Endothelial cell of umbilical vein (primary cell): ENCODE data around the gene PERCC1.

Experiments
- CTCF ChIP-seq, 2 donors: IDR thresholded peaks; 1 replicate in 1 of 2; 2 replicates in 1 of 2; pipeline ENCODE4 v1.5.1; 2011; ENCODE audit warnings: low read length in 2 of 2, mild to moderate bottlenecking in 2 of 2, moderate library complexity in 2 of 2, control low read depth in 1 of 2, inconsistent platforms in 1 of 2, low read depth in 1 of 2; ENCODE audit not compliant: insufficient read depth in 1 of 2; ENCODE audit errors: extremely low read depth in 1 of 2
- EZH2 ChIP-seq: IDR thresholded peaks from 2 replicates; pipeline ENCODE4 v1.6.1; 2012; ENCODE audit warnings: borderline replicate concordance, low read depth, mild to moderate bottlenecking, moderate library complexity, low read length, inconsistent platforms; ENCODE audit not compliant: severe bottlenecking
- FOS ChIP-seq: IDR thresholded peaks from 2 replicates; pipeline ENCODE4 v1.6.1; 2011; ENCODE audit warnings: mild to moderate bottlenecking, low read length, moderate library complexity, borderline replicate concordance; ENCODE audit not compliant: insufficient read depth
- JUN ChIP-seq: IDR thresholded peaks from 2 replicates; pipeline ENCODE4 v1.6.1; 2011; ENCODE audit warnings: borderline replicate concordance, low read depth; ENCODE audit not compliant: insufficient read length, insufficient read depth
- MYC ChIP-seq: IDR thresholded peaks from one replicate; pipeline ENCODE4 v1.6.1; 2011; ENCODE audit warnings: mild to moderate bottlenecking, low read depth, low read length
- POLR2A ChIP-seq: IDR thresholded peaks from 2 replicates; pipeline ENCODE4 v1.6.1; 2012; ENCODE audit warnings: low read depth, mild to moderate bottlenecking, control low read depth, low read length
- POLR2AphosphoS5 ChIP-seq: IDR thresholded peaks from 2 replicates; pipeline ENCODE4 v1.6.1; 2012; ENCODE audit warnings: low read depth, mild to moderate bottlenecking, control low read depth, low read length, moderate library complexity; ENCODE audit not compliant: insufficient read depth

- no peak for TF ChIP-seq POLR2A
- TF ChIP-seq CTCF (IDR thresholded peaks at IDR 0.05; ENCODE audit: extremely low read depth in 1 of 2, insufficient read depth in 1 of 2, low read depth in 1 of 2, low read length in 2 of 2), result no peak
- no peak for TF ChIP-seq FOS
- TF ChIP-seq POLR2AphosphoS5, result no peak
- no peak for TF ChIP-seq JUN
- no peak for TF ChIP-seq MYC
- no peak for TF ChIP-seq EZH2
Measured at GRCh38 chr16:1431497-1432270, 806 bp downstream of the PERCC1 start.
